ENCODE data around the gene STK16. TPM values are rescaled to one million over a fixed set of nuclear protein-coding genes. Genes with fewer than 3 reads are reported as not detected.

STK16 gene
- total RNA-seq, 1 donor from 2014 or later: 26.7 TPM

DNA sequence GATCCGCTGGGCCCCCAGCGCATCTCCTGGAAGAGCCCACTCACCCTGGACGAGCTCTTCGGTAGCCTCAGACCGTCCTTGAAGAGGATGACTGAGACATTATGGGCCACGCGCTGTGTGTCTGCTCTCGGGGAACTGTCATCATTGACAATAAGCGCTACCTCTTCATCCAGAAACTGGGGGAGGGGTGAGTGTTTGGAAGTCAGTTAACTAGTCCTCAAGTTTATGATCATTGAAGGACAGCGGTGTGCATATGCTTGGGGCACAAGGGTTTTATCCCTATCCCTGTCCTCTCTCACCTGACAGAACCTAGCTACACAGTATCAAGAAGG lies 586 bp downstream of the STK16 start:
- Histone ChIP-seq H3K36me3 (peaks cover 24% of the 10 kb centered on the region), H3K9me3 (no peaks in the 10 kb centered on the region), H3K4me3 (peak overlapping the region; percentile 97), H3K4me1 (peaks cover 63% of the 10 kb centered on the region), H3K27ac (peak overlapping the region; percentile 98), H3K27me3 (ENCODE audit: low read depth) (no peaks in the 10 kb centered on the region)
- TF ChIP-seq, protein P1, sequence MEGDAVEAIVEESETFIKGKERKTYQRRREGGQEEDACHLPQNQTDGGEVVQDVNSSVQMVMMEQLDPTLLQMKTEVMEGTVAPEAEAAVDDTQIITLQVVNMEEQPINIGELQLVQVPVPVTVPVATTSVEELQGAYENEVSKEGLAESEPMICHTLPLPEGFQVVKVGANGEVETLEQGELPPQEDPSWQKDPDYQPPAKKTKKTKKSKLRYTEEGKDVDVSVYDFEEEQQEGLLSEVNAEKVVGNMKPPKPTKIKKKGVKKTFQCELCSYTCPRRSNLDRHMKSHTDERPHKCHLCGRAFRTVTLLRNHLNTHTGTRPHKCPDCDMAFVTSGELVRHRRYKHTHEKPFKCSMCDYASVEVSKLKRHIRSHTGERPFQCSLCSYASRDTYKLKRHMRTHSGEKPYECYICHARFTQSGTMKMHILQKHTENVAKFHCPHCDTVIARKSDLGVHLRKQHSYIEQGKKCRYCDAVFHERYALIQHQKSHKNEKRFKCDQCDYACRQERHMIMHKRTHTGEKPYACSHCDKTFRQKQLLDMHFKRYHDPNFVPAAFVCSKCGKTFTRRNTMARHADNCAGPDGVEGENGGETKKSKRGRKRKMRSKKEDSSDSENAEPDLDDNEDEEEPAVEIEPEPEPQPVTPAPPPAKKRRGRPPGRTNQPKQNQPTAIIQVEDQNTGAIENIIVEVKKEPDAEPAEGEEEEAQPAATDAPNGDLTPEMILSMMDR (IDR thresholded peaks at IDR 0.05): no peak
- intact Hi-C loops (cut with DNase I): no loop called here
- ATAC-seq (no peak), DNase-seq (no peak)

DNA sequence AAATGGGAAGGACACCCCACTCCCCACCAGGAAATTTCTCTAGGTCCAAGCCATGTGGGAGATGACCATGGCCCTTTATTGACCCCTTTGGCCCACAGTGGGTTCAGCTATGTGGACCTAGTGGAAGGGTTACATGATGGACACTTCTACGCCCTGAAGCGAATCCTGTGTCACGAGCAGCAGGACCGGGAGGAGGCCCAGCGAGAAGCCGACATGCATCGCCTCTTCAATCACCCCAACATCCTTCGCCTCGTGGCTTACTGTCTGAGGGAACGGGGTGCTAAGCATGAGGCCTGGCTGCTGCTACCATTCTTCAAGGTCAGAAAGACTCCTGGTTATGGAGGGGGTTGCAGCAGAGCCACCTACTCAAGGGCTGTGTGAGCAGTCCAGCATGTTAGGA lies 1.3 kb downstream of the STK16 start:
- Histone ChIP-seq H3K4me3 (no peak overlapping the region), H3K27ac (peak overlapping the region; percentile 98), H3K36me3 (peaks cover 28% of the 10 kb centered on the region), H3K27me3 (ENCODE audit: low read depth) (no peaks in the 10 kb centered on the region), H3K4me1 (peaks cover 67% of the 10 kb centered on the region), H3K9me3 (no peaks in the 10 kb centered on the region)
- intact Hi-C loops (cut with DNase I): no loop called here
- DNase-seq (no peak), ATAC-seq (no peak)
- TF ChIP-seq, protein P1 (IDR thresholded peaks at IDR 0.05): no peak

DNA sequence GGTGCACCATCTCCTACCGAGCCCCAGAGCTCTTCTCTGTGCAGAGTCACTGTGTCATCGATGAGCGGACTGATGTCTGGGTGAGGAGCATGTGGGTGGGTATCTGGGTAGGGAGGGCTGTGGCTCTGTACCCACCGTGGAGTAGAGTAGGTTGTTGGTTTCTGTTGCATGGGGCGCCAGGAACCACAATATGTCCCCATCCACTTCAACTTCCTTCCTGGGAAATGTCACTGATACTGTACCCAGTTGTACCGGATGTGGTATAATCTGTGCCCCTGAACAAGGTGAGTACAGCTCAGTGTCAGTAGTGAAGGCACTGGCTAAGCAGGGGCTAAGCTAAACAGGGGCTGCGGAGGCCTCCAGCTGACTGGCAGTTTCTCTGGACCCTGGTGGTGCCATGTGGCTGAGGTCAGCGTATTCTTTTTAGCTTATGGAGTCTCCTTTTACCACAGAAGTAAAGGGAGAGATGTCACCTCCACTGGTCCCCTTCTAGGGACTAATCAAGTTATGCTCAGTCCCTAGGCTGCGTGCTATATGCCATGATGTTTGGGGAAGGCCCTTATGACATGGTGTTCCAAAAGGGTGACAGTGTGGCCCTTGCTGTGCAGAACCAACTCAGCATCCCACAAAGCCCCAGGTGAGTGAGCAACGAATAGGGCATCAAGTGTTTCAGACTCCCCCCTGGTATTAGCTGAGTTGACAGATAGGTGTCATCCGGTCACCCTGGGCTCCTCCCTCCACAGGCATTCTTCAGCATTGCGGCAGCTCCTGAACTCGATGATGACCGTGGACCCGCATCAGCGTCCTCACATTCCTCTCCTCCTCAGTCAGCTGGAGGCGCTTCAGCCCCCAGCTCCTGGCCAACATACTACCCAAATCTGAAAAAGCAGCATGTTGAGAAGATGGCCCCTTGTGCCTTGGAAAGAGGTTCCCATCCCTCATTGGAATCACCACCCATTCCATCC lies 2.7 kb downstream of the STK16 start:
- Histone ChIP-seq H3K27me3 (ENCODE audit: low read depth) (no peaks in the 10 kb centered on the region), H3K4me1 (peaks cover 75% of the 10 kb centered on the region), H3K9me3 (no peaks in the 10 kb centered on the region), H3K4me3 (peak overlapping the region; percentile 3), H3K36me3 (peaks cover 28% of the 10 kb centered on the region), H3K27ac (peak overlapping the region; percentile 91)
- no peak for DNase-seq
- TF ChIP-seq, protein P1 (IDR thresholded peaks at IDR 0.05): no peak
- peak in 1 of 2 donors; percentile 5 for ATAC-seq
- intact Hi-C loops (cut with DNase I): no loop called here

DNA sequence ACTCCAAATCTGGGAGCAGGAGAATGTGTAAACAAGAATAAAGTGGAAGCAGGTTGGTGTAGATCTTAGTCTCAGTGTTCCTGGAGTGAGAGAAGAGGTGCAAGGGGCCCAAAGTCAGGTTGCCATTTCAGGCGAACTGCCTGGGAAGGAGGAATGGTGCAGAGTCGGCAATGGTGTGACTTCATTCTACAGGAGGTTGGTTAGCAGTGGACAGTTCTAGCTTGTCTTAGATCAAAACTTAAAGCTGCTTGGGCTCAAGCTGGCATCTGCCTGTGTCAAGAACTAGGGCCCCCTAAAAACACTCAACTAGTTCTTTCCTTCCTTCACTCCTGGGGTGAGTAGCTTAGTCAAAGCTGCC lies 3.5 kb downstream of the STK16 start:
- ATAC-seq (no peak), DNase-seq (no peak)
- Histone ChIP-seq H3K36me3 (peaks cover 28% of the 10 kb centered on the region), H3K4me1 (peaks cover 75% of the 10 kb centered on the region), H3K27me3 (ENCODE audit: low read depth) (no peaks in the 10 kb centered on the region), H3K9me3 (no peaks in the 10 kb centered on the region), H3K27ac (peak overlapping the region; percentile 91), H3K4me3 (peak overlapping the region; percentile 41)
- intact Hi-C loops (cut with DNase I): no loop called here
- TF ChIP-seq, protein P1 (IDR thresholded peaks at IDR 0.05): no peak

DNA sequence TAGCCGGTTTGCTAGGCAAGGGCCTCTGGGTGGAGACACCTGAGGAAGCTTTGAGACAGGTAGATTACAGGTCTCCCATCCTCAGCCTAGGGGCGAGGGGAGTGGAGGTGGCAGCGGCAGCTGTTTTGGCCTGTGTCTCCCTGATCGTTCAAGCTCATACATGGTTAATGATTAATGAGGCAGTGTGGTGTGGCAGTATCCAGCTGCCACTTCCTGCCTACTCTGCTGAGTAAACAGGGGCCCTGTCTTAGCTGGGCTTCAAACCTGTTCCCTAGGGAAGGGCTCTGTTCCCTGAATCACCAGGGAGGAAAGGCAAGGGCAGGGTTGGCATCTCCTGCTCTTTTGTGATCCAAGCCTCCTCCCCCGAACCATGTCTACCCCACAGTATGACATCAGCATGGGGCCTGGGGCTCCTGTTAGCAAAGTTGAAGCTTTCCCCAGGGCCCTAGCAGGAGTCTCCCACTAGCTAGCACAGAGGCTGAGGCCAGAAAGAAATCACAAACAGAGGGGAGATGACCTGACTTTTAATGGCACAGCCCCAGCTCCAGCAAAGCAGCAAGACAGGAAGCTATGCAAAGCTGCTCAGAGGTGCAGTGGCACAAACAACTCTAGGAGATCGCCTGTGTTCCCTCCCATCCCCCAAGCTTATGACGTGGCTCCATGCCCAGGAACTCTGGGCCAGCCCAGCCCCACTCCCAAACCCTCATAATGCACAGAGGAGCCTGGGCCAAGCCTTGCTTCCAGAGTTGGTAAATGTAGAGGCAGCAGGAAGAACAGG lies 4.1 kb downstream of the STK16 start:
- TF ChIP-seq, protein P1 (IDR thresholded peaks at IDR 0.05): no peak
- Histone ChIP-seq H3K4me3 (peak overlapping the region; percentile 41), H3K27me3 (ENCODE audit: low read depth) (no peaks in the 10 kb centered on the region), H3K4me1 (peaks cover 76% of the 10 kb centered on the region), H3K9me3 (no peaks in the 10 kb centered on the region), H3K27ac (peak overlapping the region; percentile 91), H3K36me3 (peaks cover 28% of the 10 kb centered on the region)
- intact Hi-C loops (cut with DNase I): no loop called here
- DNase-seq (peak; percentile 88), ATAC-seq (peak; percentile 51 to 68)
